Mucosa of stomach (tissue), 1 donor: ENCODE results near the gene DMRTC1.
"Not testable (repeated sequence)": the region's sequence is repeated elsewhere in the genome, so short reads cannot be mapped to it uniquely, and the experiment has no call there.

ENCODE experiments used
- H3K27me3 ChIP-seq: one replicate; pipeline ENCODE4 v1.7.0; 2013; ENCODE audit warnings: mild to moderate bottlenecking, low read length; ENCODE audit not compliant: control insufficient read depth, insufficient read depth
- H3K36me3 ChIP-seq: one replicate; pipeline ENCODE4 v1.7.0; 2013; ENCODE audit warnings: low read length; ENCODE audit not compliant: control insufficient read depth, insufficient read depth
- H3K4me1 ChIP-seq: one replicate; pipeline ENCODE4 v1.7.0; 2013; ENCODE audit warnings: mild to moderate bottlenecking, low read length; ENCODE audit not compliant: control insufficient read depth, insufficient read depth
- H3K4me3 ChIP-seq: one replicate; pipeline ENCODE4 v1.7.0; 2013; ENCODE audit warnings: low read length
- H3K9ac ChIP-seq: one replicate; pipeline ENCODE4 v1.7.0; 2013; ENCODE audit warnings: mild to moderate bottlenecking, low read length, moderate library complexity
- H3K9me3 ChIP-seq: one replicate; pipeline ENCODE4 v1.7.0; 2013; ENCODE audit warnings: mild to moderate bottlenecking, low read length, moderate library complexity; ENCODE audit not compliant: control insufficient read depth
- donor health status: Pancreatic carcinoma.

Gene DMRTC1, protein sequence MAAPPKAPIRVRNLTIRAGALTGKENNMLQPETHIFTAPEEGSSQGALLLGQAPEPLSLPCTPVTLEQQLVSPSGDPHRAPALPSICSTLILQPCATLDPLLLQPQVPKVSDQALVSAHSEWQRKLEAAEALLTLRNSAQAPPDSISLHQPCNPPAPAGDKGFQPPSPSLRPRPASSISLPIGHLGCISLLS

DNA sequence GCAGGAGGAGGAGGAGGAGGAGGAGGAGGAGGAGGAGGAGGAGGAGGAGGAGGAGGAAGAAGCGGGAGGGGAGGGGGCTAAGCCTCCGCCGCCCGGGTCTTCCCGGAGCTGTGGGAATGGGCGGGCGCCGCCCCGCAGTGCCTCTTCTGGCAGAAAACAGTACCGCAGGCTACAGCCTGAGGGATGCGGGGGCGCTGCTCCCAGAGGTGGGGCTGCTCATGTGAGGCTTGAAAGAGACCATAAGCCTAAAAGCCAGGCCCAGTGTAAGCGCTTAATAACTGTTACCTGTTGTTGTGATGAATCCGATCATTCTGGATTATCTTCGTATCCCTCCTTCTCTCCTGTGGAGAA, at the start of gene DMRTC1:
Gene DMRTC1 (minus strand): TSS at position 19 of the 351 bp plus-strand sequence. CDS start 68,143 bp downstream, outside the sequence.
- H3K9ac ChIP-seq, H3K4me3 ChIP-seq, H3K27me3 ChIP-seq, H3K4me1 ChIP-seq, H3K9me3 ChIP-seq, H3K36me3 ChIP-seq: not testable (repeated sequence)

DNA sequence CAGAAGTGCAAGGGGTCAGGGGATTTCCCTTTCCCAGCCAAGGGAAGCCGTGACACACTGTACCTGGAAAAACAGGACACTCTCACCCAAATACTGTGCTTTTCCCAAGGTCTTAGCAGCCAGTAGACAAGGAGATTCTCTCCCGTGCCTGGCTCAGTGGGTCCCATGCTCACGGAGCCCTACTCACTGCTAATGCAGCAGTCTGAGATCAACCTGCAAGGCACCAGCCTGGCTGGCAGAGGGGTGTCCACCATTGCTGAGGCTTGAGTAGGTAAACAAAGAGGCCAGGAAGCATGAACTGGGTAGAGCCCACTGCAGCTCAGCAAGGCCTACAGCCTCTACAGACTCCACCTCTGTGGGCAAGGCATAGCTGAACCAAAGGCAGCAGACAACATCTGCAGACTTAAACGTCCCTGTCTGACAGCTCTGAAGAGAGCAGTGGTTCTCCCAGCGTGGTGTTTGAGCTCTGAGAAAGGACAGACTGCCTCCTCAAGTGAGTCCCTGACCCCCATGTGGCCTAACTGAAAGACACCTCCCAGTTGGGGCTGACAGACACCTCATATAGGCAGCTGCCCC, 37.3 kb upstream of the DMRTC1 start:
- H3K9me3 ChIP-seq, H3K36me3 ChIP-seq, H3K4me3 ChIP-seq, H3K27me3 ChIP-seq, H3K9ac ChIP-seq, H3K4me1 ChIP-seq: not testable (repeated sequence)

DNA sequence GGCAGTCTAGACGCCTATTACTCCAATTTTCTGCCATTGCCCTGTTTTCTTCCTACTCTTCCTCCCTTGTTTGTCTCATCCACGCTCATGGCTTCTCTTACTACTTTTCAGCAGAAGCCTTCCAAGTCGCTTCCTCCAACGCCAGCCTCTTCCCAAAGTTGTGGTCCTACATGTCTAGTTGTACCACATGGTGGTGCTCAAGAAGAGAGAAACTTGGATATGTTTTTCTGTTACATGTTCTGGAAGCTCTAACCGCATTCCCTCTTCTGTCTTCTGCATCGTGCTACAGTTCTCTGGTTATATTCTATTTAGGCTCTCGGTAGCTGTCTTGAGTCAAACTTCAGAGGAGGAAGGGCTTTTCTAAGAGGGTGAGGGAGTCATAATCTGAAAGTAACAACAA, 31.2 kb upstream of the DMRTC1 start:
- not testable (repeated sequence) for H3K27me3 ChIP-seq, H3K9me3 ChIP-seq, H3K4me1 ChIP-seq, H3K9ac ChIP-seq, H3K36me3 ChIP-seq, H3K4me3 ChIP-seq

DNA sequence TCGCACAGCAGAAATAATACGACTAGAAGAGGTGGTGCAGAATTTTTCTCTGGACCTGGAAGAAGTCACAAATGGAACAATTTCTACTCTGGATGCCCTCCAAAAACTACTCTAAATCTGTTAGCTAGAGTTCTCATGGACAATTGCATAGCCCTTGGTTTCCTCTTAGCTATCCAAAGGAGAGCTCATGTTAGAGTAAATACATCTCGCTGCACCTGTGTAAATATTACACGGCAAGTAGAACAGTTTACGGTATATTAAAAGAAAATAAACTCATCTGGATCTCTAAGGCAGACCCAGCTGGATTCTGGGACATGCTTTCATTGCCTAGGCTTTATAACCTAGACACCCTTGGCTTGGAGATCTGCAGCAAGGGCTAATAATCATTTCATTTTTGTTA, 28.2 kb upstream of the DMRTC1 start:
- H3K9me3 ChIP-seq, H3K27me3 ChIP-seq, H3K4me1 ChIP-seq, H3K36me3 ChIP-seq, H3K4me3 ChIP-seq, H3K9ac ChIP-seq: not testable (repeated sequence)

DNA sequence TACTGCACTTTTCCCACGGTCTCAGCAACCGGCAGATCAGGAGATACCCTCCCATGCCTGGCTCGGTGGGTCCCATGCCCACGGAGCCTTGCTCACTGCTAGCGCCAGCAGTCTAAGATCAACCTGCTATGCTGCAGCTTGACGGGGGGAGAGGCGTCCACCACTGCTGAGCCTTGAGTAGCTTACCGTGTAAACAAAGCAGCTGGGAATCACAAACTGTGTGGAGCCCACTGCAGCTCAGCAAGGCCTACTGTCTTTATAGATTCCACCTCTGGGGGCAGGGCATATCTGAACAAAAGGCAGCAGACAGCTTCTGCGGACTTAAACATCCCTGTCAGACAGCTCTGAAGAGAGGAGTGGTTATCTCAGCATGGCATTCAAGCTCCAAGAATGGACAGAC, 16.3 kb upstream of the DMRTC1 start:
- H3K36me3 ChIP-seq, H3K27me3 ChIP-seq, H3K4me3 ChIP-seq, H3K9ac ChIP-seq, H3K9me3 ChIP-seq, H3K4me1 ChIP-seq: not testable (repeated sequence)

DNA sequence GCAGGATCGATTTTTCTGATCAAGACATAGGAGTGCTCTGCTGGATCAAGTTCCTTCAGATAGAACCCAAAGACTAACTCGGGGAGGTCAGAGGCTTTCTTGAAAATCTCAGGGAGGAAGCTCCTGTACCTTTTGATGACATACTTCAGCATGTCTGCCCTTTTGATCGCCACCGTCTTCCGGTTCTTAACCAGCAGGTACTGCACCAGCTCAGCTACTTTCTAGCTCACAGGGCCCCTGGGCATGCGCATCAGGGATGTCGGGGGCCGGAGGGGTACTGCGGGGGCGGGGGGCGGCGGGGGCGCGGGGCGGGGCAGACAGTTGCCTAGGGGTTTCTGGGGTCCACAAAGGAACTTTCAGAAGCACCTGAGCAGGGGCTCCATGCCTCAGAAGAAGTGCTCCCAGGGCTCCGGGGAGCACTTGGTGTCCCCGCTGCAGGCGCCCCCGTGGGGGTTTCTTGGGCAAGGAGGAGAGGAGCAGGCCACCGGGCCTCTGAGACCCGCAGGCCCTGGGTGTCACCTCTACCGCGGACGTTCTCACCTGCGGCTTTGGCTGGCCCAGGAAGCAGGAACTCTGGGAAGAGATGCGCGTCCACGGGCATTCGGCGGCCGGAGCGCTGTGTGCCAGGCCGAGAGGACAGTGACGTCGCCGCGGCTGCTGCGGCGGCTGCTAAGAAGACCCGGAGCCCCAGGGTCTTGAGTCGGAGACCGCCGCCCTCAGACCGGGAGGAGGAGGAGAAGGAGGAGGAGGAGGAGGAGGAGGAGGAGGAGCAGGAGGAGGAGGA, 410 bp downstream of the DMRTC1 start:
- not testable (repeated sequence) for H3K4me1 ChIP-seq, H3K27me3 ChIP-seq, H3K9me3 ChIP-seq, H3K36me3 ChIP-seq, H3K4me3 ChIP-seq, H3K9ac ChIP-seq

DNA sequence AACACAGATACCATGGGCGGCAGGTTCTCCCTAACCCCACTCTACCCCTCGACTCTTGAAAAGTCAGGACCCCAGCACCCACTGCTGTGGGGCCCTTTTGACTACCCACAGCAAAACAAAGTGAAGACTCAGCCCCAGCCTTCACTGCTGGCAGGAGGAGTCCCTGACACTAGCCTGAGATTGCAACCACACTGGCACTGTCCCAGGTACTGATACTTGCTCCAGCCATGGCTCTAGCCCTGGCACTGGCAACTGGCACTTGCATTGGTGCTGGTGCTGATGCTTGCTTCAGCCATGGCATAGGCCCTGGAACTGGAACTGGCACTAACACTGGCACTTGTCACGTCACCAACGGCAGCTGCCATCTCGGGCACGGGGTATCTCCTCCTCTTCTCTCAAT, 1.4 kb downstream of the DMRTC1 start:
- not testable (repeated sequence) for H3K4me1 ChIP-seq, H3K9me3 ChIP-seq, H3K36me3 ChIP-seq, H3K27me3 ChIP-seq, H3K4me3 ChIP-seq, H3K9ac ChIP-seq

DNA sequence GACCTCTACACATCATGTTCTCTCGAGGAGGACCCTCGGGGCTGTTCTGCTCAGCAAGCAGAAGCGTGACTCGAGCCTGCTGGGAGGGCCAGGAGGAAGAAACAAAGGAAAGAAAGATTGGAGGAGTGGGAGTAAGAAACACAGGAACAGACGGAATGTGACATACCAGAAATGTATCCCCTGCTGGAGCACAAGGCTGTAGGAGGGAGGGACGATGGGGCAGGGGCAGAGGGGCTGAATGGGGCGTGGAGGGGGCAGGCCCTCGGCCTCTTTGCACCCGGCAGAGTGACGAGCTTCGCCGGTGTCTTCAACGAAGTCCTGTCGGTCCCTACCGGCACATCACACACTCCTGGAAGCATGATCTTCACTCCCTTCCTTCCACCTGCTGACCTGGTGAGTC, 5.7 kb downstream of the DMRTC1 start, which contains the start of gene FAM236A:
Gene FAM236A (plus strand): TSS at position 301 of the 400 bp plus-strand sequence. CDS start 57 bp downstream, at position 358.
- H3K4me3 ChIP-seq, H3K9me3 ChIP-seq, H3K4me1 ChIP-seq, H3K9ac ChIP-seq, H3K27me3 ChIP-seq, H3K36me3 ChIP-seq: not testable (repeated sequence)

DNA sequence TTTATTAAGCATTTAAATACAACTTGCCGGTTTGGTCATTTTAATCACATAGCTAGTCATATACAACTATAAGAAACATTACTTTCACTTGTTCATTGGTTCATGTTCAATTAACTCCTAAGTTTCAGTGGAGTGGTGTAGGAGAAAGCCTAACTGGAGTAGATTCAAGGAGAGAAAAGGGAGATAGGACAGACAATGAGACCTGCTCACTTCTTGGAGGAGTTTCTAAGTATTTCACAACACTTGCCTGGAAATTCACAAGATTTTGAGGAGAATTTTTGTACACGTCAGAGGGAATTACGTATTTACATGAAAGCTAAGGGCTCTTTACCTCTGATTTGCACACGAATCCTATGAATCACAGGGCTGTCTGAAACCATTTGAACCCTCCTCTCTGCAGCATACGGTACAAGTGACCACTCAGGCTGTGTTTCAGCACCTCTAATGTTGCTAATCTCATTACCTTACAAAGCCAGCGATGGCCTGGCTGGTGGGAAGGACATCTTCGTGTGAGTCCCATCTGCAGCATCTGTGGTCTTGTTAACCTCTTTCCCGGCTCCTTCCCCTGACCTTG, 6.7 kb downstream of the DMRTC1 start:
- not testable (repeated sequence) for H3K36me3 ChIP-seq, H3K9me3 ChIP-seq, H3K9ac ChIP-seq, H3K4me1 ChIP-seq, H3K4me3 ChIP-seq, H3K27me3 ChIP-seq

DNA sequence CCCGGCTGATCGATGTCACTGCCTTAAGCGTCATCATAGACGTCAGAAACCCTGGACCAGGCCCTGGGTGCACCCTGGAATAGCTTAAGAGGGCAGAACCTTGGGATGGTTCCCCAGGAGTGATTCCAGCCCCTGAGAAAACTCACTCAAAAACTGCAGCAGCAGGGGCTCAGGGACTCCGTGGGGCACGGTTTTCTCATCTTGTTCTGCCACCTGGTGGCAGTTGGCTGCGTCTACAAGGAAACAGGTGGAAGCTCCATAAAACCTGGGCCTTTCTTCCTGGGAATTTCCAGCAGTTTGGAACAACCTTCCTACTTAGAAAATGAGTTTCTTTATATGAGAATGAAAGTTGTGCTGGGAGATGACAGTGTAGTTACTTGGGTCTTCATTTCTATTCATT, 7.2 kb downstream of the DMRTC1 start:
- H3K36me3 ChIP-seq, H3K4me3 ChIP-seq, H3K9ac ChIP-seq, H3K27me3 ChIP-seq, H3K4me1 ChIP-seq, H3K9me3 ChIP-seq: not testable (repeated sequence)

DNA sequence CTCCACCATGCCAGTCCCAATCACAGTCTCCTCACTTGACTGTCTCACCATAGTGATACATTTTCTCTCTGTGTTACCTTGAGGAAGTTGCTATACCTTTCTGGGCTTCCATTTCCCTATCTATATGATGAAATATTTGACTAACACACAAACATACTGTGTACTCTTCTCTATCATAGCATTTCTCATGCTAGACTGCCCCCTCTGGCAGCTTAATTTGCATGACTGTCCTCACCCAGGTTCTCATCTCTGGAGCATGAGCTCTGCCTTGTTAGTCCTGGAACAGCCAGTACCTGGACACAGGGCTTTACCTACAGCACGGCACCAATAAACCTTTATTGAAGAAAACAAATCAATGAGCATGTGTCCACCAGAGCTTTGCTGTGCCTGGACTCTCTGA, 11.4 kb downstream of the DMRTC1 start:
- not testable (repeated sequence) for H3K9me3 ChIP-seq, H3K4me1 ChIP-seq, H3K27me3 ChIP-seq, H3K9ac ChIP-seq, H3K4me3 ChIP-seq, H3K36me3 ChIP-seq

DNA sequence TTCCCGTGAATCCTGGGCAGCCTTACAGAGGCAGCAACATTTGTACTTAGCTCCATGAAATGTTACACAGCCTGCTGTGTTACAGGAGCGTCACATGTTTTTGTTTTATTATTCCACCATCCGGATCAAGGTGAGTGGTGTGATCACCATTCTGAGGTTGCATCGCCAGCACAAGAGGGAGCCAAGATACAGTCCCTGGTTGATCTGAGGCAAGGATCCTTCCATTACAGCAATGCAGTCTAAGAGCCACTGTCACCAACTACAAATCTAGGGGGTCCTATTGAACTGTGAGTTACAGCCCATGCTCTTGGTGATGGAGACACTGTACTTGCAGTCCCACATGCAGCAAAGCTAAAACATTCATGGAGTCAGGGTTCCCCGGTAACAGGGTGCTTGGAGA, 27.5 kb downstream of the DMRTC1 start:
- H3K9ac ChIP-seq, H3K27me3 ChIP-seq, H3K4me3 ChIP-seq, H3K4me1 ChIP-seq, H3K36me3 ChIP-seq, H3K9me3 ChIP-seq: not testable (repeated sequence)
